GM13977 (cell line): Measurements from ENCODE around the gene EHD4.

Experiments used
- DNase-seq: peaks from one replicate; pipeline ENCODE4 v3.0.0; 2012; ENCODE audit warnings: low spot score
- CTCF ChIP-seq: IDR thresholded peaks from 2 replicates; pipeline ENCODE4 v1.5.1; 2012; ENCODE audit warnings: mild to moderate bottlenecking, control low read depth; ENCODE audit not compliant: insufficient read depth; ENCODE audit errors: extremely low read depth, missing control alignments
- in situ Hi-C: fragments of 300-500 bp; cut with MboI; formaldehyde crosslinking; loops from one replicate; pipeline ENCODE4 v1.12.0; 2022; ENCODE audit warnings: low sequenced_read_pairs, low pct_unique_long_range_greater_than_20kb, mixed read lengths, inconsistent platforms; ENCODE audit not compliant: unreplicated experiment

The EHD4 gene

DNA sequence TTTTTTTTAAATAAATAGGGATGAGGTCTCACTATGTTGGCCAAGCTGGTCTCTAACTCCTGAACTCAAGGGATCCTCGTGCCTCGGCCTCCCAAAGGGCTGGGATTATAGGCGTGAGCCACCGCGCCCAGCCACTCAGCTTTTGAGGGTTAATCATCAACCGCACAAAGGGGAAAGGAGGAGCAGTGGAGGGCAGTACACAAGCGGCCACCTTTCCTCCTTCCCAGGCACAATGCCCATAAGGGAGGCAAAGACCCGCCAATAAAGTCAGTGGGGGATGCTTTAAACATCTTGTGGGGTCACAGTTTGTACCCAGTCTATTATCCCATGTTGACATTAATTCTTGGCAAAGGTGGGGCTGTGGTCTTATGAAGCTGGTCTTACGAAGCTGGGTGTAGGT, 32.4 kb downstream of the EHD4 start:
- in situ Hi-C loops, result no loop called here
- TF ChIP-seq CTCF, result no peak
- DNase-seq, result no peak

- no peak for TF ChIP-seq CTCF
- DNase-seq, result no peak
- in situ Hi-C loops, result no loop called here
These were observed 34.8 kb downstream of the EHD4 start for GRCh38 chr15:41937568-41937923.

- peak; percentile 33 for DNase-seq
These were observed 35.4 kb downstream of the EHD4 start for GRCh38 chr15:41936649-41937567.

DNA sequence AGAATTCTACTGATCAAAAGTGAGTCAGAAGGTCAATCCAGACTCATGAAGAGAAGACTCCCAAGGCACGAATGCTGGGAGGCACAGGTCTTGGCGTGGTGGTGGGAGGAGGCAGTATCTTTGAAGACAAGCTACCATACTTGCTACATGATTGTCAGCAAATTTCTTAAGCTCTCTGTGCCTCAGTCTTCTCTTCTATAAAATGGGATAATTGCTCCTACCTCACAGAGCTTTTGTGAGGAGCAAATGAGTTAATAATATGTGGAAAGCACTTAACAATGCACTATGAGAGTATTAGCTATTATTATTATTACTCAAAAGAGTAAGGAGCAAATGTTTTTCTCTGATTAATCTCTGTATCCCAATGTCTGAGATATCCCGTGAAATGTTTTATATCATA, 36.2 kb downstream of the EHD4 start:
- in situ Hi-C loops, result no loop called here
- no peak for TF ChIP-seq CTCF
- no peak for DNase-seq

More at GRCh38 chr15:41936649-41937567, 35.4 kb downstream of the EHD4 start:
- peak; percentile 40 for TF ChIP-seq CTCF
- in situ Hi-C loops, result no loop called here

- peak; percentile 43 for DNase-seq
- in situ Hi-C loops, result no loop called here
- TF ChIP-seq CTCF, result no peak
These were observed 36.8 kb downstream of the EHD4 start for GRCh38 chr15:41935566-41936020.

DNA sequence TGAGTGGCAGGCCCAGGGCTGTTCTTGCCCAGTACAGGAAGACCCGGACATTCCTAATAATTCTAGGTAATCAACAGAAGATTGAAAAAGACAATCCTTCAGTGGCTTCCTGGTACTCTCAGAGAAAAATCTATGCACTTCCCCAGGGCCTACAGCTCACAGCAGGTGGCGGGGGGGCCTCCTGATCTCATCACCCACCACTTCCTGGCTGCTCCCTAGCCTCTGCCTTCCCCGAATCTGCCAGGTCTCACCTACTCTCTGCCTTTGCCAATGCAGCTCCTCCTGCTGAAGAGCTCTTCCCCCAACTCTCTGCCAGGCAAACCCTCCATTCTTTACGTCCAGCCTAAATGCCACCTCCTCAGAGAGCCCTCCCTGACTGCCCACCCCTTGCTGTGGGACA, 37.5 kb downstream of the EHD4 start:
- in situ Hi-C loops, result no loop called here
- peak; percentile 44 for DNase-seq
- TF ChIP-seq CTCF, result no peak
